Nephron progenitor cell (in vitro differentiated cells): ENCODE measurements around the gene PRRG1.

Experiments
- DNase-seq: peaks from one replicate; pipeline ENCODE4 v3.0.0; 2021
- H3K27ac Mint-ChIP-seq: 2 replicates; pipeline ENCODE4 v1.8.0; 2021; ENCODE audit warnings: mild to moderate bottlenecking, moderate library complexity, mixed read lengths
- H3K27me3 Mint-ChIP-seq: 2 replicates; pipeline ENCODE4 v1.8.0; 2021; ENCODE audit warnings: mild to moderate bottlenecking, low read depth, mixed read lengths; ENCODE audit not compliant: poor library complexity
- H3K36me3 Mint-ChIP-seq: 2 replicates; pipeline ENCODE4 v1.8.0; 2021; ENCODE audit warnings: low read depth, mixed read lengths
- H3K4me1 Mint-ChIP-seq: 2 replicates; pipeline ENCODE4 v1.8.0; 2021; ENCODE audit warnings: mixed read lengths
- H3K4me3 Mint-ChIP-seq: 2 replicates; pipeline ENCODE4 v1.8.0; 2021; ENCODE audit warnings: mild to moderate bottlenecking, moderate library complexity, mixed read lengths
- H3K9me3 Mint-ChIP-seq: 2 replicates; pipeline ENCODE4 v1.8.0; 2021; ENCODE audit warnings: mild to moderate bottlenecking, moderate library complexity, mixed read lengths
- TF ChIP-seq, protein P1 (sequence below): fragments of 200-600 bp; sonication (generic); IDR thresholded peaks from 2 replicates; pipeline ENCODE4 v1.5.0; 2021; ENCODE audit warnings: antibody characterized with exemption

PRRG1 gene

DNA sequence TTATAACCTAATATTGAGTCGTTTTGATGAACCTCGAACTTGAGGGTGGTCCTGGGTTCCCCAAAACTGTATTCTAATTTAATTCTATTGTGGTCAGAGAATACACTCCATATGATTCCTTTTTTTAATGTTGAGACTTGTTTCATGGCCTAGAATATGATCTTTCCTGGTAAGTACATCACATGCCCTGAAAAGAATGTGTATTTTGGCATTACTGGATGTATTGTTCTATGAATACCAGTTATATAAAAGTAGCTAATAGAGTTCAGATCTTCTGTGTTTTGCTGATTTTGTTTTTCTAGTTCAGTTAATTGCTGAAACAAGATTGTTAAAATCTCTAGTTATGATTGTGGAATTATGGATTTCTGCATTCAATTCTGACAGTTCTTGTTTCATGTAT lies 18.8 kb downstream of the PRRG1 start:
- Mint-ChIP-seq H3K9me3 (peaks cover 47% of the 10 kb centered on the region), H3K4me3 (no peak overlapping the region), H3K27ac (no peak overlapping the region), H3K4me1 (no peaks in the 10 kb centered on the region), H3K27me3 (no peaks in the 10 kb centered on the region), H3K36me3 (peaks cover 25% of the 10 kb centered on the region)
- TF ChIP-seq, protein P1, sequence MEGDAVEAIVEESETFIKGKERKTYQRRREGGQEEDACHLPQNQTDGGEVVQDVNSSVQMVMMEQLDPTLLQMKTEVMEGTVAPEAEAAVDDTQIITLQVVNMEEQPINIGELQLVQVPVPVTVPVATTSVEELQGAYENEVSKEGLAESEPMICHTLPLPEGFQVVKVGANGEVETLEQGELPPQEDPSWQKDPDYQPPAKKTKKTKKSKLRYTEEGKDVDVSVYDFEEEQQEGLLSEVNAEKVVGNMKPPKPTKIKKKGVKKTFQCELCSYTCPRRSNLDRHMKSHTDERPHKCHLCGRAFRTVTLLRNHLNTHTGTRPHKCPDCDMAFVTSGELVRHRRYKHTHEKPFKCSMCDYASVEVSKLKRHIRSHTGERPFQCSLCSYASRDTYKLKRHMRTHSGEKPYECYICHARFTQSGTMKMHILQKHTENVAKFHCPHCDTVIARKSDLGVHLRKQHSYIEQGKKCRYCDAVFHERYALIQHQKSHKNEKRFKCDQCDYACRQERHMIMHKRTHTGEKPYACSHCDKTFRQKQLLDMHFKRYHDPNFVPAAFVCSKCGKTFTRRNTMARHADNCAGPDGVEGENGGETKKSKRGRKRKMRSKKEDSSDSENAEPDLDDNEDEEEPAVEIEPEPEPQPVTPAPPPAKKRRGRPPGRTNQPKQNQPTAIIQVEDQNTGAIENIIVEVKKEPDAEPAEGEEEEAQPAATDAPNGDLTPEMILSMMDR: no peak
- DNase-seq: no peak

DNA sequence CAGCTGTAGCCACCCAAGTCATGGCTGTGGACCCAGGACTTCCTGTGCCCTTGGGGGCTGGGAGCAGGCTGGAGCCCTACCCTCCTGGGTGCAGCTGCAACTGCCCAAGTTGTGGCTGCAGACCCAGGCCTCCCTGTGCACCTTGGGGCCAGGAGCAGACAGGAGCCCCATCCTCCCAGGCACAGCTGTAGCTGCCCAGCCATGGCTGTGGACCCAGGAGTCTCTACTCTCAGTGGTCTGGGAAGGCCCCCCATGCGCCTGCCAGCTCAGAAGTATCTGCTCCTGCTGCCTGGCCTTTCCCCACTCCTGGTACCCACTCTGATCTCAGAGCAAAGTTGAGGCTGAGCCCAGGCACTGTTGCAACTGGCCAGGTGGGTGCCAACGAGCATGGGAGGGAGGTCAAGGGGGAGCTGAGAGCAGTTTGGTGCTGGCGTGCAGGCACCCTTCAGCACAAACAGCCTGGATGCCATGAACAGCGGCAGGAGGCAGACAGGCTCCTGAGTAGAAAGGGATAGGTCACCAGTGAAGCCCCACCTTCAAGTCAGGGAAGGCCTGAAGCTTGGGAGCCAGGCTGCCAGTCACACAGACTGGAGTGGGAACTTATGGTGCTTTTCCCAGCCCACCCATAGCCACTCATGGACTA lies 21.5 kb downstream of the PRRG1 start:
- H3K36me3 Mint-ChIP-seq: peaks cover 17% of the 10 kb centered on the region
- TF ChIP-seq, protein P1: no peak
- peaks cover 40% of the 10 kb centered on the region for H3K9me3 Mint-ChIP-seq
- no peak for DNase-seq
- no peaks in the 10 kb centered on the region for H3K27me3 Mint-ChIP-seq
- no peaks in the 10 kb centered on the region for H3K4me1 Mint-ChIP-seq
- no peak overlapping the region for H3K4me3 Mint-ChIP-seq
- H3K27ac Mint-ChIP-seq: no peak overlapping the region

GRCh38 chrX:37371578-37371991 lies 22.4 kb downstream of the PRRG1 start:
- Mint-ChIP-seq H3K9me3 (peaks cover 46% of the 10 kb centered on the region), H3K27ac (peak overlapping the region; percentile 39), H3K4me1 (no peaks in the 10 kb centered on the region), H3K27me3 (no peaks in the 10 kb centered on the region), H3K4me3 (no peak overlapping the region), H3K36me3 (peaks cover 17% of the 10 kb centered on the region)
- TF ChIP-seq, protein P1: no peak
- DNase-seq: no peak

DNA sequence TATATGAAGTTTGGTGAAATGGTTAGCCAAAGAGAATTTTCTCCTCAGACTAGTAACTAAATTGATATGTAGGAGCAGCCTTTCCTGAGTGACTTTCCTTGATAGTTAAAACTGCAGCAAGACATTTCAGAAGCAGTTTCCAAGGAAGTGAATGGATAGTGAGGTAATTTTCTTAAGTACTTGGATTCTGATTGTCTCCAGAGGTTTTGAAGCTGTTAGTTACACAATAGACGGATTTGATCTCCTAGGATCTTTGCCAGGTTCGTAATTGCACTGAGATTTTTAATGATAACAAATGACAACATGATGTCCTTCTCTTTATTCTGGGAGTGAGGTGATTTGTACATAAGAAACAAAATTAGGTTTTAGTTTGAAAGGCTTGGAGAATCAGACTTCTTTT lies 29.2 kb downstream of the PRRG1 start:
- no peak overlapping the region for H3K27ac Mint-ChIP-seq
- H3K4me1 Mint-ChIP-seq: no peaks in the 10 kb centered on the region
- H3K36me3 Mint-ChIP-seq: no peaks in the 10 kb centered on the region
- TF ChIP-seq, protein P1: no peak
- H3K4me3 Mint-ChIP-seq: no peak overlapping the region
- DNase-seq: no peak
- peaks cover 24% of the 10 kb centered on the region for H3K9me3 Mint-ChIP-seq
- no peaks in the 10 kb centered on the region for H3K27me3 Mint-ChIP-seq

DNA sequence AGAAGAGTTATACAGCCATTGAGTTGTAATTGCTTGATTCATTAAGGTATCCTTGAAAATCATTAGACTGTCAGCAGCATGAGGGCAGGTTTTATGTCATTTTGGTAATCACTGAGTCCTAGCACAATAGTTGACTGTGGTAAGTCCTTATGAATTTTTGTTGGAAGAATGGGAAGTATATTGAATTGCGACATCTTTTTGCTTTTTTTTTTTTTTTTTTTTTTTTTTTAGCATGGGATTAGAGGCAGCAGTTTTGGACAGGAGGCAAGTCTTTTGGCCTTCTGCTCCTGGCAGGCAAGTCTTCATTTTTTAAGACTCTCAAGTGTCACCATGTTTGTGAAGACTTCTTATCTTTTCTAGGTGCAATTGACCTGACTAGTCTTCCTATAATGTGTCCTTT lies 29.7 kb downstream of the PRRG1 start:
- no peaks in the 10 kb centered on the region for H3K4me1 Mint-ChIP-seq
- no peak overlapping the region for H3K4me3 Mint-ChIP-seq
- H3K36me3 Mint-ChIP-seq: no peaks in the 10 kb centered on the region
- no peaks in the 10 kb centered on the region for H3K27me3 Mint-ChIP-seq
- peaks cover 21% of the 10 kb centered on the region for H3K9me3 Mint-ChIP-seq
- no peak for DNase-seq
- no peak overlapping the region for H3K27ac Mint-ChIP-seq
- TF ChIP-seq, protein P1: no peak

GRCh38 chrX:37380256-37380655 lies 31.1 kb downstream of the PRRG1 start:
- no peak overlapping the region for H3K27ac Mint-ChIP-seq
- H3K4me1 Mint-ChIP-seq: no peaks in the 10 kb centered on the region
- H3K36me3 Mint-ChIP-seq: no peaks in the 10 kb centered on the region
- no peak overlapping the region for H3K4me3 Mint-ChIP-seq
- H3K27me3 Mint-ChIP-seq: no peaks in the 10 kb centered on the region
- DNase-seq: no peak
- TF ChIP-seq, protein P1: no peak
- H3K9me3 Mint-ChIP-seq: peaks cover 22% of the 10 kb centered on the region
